Hematopoietic multipotent progenitor cell treated with erythropoietin and hydrocortisone succinate and interleukin-3 and kit ligand, for 4 days (in vitro differentiated cells): ENCODE measurements around the gene YJEFN3.

Source experiments
- DNase-seq: peaks from one replicate; pipeline ENCODE4 v3.0.0-alpha.2; 2015

YJEFN3 gene

DNA sequence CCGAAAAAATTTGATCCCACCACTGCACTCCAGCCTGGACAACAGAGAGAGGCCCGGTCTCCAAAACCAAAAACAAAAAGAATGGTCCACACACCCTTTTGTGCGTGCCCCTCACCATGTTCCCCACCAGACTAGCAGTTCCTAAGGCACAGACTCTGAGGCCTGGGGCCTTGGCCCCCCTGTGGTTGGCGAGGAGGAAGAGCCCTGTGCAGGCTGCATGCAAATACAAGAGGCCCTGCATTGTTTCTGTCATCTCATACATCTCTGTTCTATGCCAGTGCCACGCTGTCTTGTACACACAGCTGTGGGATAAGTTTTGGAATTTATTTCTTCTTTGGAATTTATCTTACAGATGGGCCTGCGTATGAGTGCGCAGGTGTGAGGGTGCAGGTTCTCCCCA lies 4.7 kb upstream of the YJEFN3 start:
- DNase-seq = no peak

DNA sequence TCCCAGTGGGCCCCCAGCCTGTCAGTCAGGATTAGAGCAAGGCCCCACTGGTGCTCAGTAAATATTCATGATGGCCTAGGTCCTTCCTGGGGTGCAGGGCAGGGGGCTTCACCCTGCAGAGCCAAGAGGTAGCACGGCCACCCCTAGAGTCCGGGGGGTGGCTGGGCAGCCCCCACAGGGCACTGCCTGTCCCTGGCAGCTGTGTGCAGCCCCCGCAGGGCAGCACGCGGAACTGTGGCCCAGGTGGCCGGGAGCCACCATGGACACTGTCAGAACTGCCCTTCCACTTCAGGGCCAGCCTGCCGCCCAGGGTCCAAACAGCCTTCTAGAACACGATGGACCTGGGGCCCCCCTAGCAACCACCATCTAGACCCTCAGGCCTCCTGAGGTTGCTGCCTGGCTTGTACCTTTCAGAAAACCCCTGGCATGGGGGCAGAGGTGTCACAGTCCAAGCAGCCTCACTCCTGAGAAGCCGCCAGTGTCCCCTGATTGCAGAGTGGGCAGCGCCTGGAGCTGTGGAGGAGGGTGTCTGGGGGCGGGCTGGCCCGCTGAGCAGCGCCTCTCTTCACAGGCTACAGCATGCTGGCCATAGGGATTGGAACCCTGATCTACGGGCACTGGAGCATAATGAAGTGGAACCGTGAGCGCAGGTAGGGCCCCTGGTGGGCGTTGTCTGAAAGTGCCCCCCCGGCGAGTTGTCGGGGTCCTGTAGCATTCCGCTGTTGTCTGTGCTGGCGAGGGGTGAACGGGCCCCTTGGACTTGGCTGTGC lies 2.9 kb upstream of the YJEFN3 start:
- DNase-seq = no peak

DNA sequence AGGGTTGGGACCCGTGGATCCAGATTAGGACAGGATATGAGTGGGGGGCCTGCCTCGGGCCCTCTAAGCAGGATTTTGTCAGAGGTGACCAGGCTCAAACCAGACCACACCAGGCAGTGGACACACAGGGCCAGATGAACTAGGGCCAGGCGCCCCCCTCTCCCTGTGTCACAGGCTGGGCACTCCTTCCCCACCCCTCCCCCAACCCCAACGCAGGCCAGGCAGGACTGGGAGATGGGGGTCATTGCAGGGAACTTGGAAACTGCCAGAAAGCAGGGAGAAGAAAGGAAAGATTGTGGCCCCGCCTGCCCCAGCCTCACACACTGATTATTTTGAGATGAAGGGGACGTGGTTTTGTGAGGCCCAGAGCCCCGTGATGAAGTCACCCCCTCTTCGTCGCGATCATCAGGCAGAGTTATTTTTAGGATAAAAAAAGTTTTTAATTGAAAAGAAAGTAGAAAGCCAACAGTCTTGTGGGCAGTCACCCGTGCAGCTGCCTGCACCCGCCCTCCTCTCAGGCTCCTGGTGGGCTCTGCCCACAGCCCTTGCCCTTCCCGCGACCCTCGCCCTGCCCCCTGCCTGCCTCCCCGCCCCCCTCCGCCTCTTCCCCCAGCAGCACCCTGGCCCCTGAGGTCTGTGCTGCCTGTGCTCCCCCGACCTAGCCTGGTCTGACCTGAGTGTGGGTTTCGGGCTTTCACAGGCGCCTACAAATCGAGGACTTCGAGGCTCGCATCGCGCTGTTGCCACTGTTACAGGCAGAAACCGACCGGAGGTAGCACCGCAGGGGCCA lies 1.9 kb upstream of the YJEFN3 start:
- peak; percentile 46 for DNase-seq

DNA sequence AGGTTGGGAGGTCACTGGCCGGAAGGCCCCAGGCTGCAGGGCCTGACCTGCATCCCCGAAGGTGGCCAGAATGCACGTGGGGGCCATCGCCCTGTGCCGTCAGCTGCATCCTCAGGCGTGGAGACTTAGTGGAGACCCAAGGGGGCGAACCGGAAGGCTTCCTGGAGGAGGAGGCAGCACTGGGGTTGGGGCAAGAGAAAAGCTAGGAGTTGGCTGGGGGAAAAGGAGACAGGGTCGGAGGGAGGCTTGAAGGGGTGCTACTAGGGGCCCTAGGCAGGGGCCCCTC lies 1.4 kb upstream of the YJEFN3 start:
- DNase-seq = no peak

DNA sequence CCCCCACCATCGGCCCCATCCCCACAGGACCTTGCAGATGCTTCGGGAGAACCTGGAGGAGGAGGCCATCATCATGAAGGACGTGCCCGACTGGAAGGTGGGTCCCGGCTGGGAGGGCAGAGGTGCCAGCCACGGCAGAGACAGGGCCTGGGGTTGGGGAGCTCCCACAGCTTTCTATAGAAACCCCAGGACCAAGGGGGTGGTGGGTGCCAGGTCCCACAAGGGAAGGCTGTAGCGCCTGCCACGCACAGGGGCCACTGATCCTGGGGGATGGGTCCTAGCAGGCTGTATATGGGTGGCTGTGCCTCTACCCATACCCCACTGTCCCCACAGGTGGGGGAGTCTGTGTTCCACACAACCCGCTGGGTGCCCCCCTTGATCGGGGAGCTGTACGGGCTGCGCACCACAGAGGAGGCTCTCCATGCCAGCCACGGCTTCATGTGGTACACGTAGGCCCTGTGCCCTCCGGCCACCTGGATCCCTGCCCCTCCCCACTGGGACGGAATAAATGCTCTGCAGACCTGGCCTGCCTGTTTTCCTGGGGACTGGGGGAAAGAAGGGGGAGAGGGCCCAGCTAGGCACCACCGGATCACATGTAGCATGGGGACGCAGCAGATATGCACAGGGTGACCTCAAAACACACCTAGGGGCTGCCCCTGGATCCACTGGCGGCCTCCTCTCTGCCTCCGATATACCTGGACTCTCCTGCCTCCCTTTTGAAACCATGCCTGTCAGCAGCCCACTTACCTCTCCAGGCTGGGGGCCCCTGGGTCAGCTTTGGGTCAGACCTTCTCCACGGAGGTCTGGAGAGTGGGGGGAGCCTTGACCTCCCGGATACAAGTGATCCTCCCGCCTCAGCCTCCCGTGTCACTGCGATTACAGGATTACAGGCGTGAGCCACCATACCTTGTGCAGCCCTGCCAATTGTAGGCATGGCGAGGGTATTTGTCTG lies 761 bp upstream of the YJEFN3 start:
- no peak for DNase-seq

DNA sequence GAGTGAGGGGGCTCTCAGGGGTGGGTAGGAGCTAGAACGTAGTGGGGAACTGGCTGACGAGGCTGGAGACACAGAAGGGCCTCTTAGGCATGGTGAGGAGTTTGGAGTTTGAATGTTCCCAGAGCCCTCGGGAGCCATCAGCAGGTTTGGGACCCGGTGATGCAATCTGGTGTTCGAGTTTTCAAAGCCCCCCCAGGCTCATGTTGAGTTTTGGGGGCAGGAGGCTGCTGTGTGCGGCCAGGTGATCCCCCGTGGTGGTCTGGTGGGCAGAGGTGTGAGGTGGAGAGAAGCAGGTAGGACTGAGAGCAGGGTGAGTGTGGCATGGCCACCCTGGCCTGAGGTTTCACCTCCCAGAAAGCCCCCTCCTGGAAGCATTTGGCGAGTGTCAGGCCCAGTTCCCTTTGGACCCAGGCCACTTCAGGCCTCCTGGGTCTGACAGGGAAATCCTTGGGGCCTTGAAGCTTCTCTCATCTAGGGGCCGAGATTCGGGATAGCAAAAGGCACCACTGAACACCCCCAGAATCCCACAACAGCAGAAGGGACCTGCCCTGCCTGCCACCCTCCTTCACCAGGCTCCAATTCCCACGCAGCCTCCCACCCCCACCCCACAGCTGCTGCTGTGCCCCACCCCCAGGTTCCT lies 1.2 kb downstream of the YJEFN3 start:
- no peak for DNase-seq

DNA sequence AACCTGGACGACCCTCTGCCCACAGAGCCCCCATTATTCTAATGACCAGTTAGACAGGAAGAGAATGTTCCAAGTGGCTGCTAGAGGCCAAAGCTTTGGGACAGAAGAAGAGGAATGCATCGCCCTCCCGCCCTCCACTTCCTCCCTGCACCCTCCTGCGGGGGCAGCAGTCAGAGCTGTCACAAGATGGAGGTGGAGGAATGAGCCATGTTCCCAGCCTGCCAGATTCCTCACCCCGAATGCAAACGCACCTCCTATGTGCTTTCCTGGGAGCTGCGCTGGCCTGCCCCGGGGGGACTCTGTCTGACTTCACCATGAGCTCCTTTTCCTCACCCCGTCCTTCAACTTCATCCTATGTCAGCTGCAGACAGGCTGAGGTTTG lies 1.7 kb downstream of the YJEFN3 start:
- DNase-seq = no peak

DNA sequence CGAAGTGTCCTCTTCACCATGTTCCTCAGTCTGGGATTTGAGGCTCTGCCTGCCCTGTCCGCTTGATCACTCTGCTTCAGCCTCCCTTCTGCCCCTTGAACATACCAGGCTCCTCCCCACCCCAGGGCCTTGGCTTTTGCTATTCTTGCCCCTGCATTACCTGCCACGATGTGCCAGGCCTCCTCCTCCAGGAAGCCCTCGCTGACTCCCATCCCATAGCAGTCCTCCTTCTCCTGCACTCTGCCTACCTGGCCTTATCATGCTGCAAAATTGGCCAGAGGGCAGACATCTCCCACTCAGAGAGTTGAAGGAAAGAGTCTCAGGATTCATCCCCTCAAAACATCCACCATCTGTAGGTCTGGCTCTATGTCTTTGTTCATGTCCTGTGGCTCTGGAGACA lies 2.2 kb downstream of the YJEFN3 start:
- DNase-seq = no peak

DNA sequence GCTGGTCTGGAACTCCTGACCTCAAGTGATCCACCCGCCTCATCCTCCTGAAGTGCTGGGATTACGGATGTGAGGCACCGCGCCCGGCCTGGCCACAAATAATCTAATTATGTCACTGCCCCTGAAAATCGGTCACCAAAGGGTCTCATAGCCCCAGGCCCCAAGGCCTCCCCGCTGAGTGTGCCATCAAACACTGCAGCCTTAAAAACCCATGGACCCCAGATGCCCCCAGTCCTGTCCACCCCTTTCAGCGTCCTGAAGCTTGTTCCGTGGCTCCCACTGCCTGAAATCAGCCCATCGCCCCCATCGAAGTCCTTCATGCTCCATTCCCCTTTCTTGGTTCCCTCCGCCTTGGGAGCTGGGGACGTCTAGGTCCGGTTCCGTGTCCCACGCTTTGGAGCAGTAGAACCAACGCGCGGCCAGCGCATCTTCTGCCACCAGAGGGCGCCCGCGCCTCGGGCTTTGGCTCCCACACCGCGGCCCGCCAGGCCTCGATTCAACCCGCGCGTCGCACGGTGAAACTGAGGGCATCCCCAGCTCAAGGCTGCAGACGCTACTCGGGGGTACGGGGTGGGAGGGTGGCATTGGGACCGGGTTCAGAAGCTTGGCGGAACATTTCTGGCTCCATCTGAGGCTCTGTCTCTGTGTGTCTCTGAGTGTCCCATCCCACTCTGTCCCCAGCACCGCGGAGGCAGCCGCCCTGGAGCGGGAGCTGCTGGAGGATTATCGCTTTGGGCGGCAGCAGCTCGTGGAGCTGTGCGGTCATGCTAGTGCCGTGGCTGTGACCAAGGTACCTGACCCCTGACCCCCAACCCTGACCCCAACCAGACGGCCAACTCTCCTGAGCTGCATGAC lies 3.5 kb downstream of the YJEFN3 start:
- DNase-seq = peak; percentile 84

DNA sequence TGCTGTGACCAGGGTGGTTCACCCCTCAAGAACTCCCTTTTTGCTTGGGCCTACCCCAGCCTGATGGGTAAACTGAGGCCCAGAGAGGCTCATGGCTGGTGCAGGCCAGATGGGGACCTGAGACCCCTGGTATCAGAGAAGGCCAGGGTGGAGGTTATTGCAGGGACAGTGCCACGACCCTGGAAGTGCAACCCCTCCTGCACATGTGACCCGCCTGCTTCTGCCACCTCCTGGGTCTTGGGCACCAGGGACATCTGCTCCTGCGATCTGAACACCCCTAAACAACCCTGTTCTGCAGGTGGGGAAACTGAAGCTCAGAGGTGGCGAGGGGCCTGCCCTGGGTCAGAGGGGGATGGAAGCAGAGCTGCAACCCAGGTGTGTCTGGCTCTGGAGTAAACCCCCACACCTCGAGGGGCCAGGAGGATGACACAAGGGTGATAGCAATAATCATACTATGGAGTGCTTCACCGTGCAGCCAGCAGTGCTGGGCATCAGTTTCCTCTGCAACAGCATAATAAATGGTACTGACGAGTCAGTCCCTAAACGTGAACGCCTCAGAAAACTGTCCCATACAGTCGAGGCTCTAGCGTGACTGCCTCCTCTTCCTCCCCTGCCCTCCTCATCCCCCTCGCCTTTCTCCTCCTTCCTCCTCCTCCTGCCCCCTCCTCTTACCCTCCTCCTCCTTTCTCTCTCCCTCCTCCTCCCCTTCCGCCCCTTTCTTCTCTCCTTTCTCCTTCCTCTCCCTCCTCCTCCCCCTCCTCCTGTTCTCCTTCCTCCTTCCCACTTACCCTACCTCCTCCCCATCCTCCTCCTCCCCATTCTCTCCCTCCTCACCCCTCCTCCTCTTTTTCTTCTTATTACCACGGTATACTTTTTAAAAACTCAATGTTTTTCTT lies 4.3 kb downstream of the YJEFN3 start:
- no peak for DNase-seq

DNA sequence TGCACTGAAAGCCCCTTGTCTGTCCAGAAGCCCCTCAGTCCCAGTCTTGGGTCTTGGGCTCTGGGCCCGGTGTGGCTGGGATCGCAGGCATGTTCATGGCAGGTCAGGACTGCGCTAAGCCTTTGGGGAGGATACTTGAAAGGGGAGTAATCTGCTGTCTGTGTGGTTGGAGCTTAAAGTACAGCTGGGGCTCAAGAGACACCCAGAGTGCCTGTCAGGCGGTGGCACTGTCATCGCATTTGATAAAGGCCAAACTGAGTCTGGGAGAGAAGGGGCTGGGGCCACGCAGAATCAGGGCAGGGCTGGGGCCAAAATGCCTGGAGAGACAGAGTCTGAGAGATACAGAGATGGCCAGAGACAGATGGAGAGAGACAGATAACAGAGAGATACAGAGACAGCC lies 5.1 kb downstream of the YJEFN3 start:
- DNase-seq = no peak

DNA sequence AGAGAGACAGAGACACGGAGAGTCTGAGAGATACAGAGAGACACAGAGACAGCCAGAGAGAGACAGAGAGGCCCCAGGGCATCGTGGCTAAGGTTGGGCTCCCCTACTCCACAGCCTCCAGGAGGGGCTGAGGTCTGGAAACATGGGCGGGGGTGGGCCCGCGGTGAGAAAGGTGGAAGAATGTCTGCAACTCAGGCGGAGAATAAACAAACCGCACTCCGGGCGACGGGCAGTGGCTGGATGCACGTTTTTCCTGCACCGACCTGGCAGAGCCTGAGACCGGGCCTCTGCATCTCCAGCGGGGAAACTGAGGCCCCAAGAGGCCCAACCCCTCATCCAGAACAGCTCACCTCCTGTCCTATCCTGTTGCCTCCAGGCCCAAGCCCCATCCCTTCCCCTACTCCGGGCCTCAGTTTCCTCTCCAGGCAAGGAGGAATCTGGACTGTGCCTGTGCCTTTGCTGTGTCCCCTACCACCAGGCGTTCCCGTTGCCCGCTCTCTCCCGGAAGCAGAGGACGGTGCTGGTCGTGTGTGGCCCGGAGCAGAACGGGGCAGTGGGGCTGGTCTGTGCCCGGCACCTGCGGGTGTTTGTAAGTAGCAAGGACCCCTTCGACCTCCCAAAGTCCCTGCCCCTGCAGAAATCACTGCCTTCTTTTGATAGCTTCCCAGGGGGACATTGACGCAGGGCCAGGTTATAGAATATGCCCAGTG lies 6.0 kb downstream of the YJEFN3 start:
- no peak for DNase-seq

DNA sequence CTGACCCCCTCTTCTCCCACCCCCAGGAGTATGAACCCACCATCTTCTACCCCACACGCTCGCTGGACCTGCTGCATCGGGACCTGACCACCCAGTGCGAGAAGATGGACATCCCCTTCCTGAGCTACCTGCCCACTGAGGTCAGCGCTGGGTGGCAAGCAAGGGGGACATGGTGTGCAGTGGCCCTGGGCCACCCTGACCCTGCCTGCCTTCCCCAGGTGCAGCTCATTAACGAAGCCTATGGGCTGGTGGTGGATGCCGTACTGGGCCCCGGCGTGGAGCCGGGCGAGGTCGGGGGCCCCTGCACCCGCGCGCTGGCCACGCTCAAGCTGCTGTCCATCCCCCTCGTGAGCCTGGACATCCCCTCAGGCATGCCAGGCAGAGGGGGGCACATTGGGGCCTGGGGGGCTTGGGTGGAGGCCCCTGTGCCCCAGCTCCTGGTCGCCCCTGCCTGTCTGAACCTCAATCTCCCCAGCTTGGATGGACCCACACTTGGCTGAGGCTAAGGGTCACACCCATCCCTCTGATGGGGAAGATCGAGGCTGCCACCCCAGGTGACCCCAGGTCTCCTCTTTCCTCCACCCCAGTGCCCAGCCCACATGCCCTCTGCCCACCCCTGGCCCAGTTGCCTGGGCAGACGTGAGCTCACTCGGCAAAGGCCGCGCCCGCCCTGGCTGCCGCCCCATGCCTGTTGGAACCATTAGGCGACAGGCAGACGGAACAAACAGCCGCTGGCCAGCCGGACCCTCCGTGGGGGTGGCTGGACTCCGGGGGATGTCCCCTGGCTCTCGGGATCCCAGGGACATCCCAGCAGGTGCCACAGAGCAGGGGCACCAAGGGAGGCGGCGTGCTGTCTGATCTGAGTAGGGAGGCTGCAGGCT lies 6.8 kb downstream of the YJEFN3 start:
- no peak for DNase-seq

DNA sequence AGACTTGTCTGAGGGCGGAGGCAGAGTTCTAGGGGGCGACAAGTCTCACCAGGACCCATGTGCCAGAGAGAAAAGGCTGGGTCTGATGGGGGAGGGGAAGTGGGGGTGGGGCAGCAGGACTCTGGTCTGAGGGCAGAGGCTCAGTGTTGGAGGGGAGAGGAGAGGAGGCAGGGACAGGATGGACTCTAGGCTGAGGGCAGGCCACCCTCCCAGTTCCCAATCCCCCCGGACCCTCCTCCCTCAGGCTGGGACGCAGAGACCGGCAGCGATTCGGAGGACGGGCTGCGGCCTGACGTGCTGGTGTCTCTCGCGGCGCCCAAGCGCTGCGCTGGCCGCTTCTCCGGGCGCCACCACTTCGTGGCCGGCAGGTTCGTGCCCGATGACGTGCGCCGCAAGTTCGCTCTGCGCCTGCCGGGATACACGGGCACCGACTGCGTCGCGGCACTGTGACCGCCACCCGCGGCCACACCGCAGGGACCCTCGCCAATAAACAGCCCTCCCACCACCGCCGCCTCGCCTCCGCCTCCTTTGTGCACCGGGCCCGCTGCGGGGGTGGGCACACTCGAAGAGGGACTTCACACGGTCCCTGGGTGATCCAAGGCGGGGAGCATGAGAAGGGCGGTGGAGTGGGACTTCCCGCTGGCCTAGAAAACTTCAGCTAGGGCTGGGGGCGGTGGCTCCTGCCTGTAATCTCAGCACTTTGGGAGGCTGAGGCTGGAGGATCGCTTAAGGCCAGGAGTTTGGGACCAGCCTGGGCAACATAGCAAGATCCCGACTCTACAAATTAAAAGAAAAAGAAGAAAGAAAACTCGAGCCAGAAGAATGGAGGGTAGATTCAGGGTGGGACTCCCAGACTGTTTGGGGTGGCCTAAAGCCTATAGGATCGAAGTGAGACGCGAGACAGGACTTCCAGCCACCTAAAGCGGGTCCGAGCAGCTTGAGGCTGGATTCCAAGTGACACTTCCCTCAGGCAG lies 8.7 kb downstream of the YJEFN3 start:
- no peak for DNase-seq

DNA sequence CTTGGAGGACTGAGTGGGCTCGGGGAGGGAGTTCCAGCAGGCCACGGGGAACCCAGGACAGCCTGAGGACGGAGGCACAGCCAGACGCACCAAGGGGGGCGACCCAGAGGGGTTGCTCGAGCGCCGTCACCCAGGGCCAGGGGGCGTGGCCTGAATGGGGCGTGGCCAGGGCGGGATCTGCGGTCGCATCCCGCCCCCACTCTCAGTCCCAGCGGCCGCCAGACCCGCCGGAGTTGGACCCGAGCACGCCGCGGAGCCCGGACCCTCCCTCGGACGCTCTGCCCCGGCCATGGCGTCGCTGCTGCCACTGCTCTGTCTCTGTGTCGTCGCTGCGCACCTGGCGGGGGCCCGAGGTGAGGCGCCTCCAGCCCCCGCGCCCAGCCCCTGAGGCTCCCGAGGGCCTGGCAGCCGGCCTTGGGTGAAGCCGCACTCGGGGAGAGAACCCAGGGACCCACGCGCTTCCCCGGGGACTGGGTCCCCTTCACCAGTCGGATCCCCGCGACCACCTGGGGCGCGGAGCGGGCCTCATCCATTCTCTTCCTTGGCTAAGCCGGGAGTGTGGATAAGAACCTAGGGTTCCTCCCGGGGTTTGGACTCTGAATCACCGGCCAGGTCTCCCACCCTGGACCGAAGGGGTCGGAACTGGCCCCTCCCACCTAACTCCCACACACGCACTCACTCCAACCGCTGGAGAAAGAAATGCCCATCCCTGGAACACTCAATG lies 9.5 kb downstream of the YJEFN3 start, which contains the start of gene CILP2:
CILP2 (plus strand) TSS at position 205 of the 724 bp plus-strand sequence; CDS start at position 290, 85 bp downstream.
- peak; percentile 58 for DNase-seq

DNA sequence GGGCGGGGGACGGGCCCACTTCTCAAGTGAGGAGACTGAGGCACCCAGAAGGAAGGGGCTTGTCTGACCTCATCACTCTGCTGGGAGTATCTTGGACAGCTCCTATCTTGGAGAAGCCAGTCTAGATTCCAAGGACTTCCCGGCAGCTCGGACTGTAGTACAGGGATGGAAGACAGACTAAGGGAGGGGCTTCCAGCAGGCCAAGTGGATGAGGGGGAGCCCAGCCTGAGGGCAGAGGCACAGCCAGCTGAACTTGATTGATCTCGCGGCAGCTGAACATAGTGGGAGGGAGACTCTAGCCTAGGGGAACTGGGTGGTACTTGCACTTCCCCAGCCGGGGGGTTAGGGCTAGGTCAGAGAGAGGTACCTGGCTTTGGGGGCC lies 10.1 kb downstream of the YJEFN3 start:
- DNase-seq = no peak

DNA sequence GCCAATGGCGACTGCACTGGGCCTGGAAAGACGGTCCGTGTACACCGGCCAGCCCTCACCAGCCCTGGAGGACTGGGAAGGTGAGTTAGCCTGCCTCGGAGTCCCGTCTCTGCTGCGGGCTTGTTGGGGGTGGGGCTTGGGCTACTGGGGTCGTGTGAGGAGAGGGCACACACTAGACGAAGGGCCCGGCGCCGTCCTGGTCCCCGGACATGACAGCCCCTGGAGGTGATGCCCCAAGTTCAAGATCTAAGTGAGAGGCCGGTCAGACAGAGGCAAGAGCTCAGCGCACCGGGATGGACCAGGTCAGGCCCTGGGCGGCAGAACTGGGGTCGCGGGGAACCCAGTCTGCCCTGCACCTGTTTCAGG lies 11.0 kb downstream of the YJEFN3 start:
- no peak for DNase-seq
